Amniotic epithelial cell (primary cell): ENCODE results near the gene MTCL1.

ENCODE experiments used
- DNase-seq: peaks from one replicate; pipeline ENCODE4 v3.0.0-alpha.2; 2010; ENCODE audit warnings: low read depth

MTCL1 gene

DNA sequence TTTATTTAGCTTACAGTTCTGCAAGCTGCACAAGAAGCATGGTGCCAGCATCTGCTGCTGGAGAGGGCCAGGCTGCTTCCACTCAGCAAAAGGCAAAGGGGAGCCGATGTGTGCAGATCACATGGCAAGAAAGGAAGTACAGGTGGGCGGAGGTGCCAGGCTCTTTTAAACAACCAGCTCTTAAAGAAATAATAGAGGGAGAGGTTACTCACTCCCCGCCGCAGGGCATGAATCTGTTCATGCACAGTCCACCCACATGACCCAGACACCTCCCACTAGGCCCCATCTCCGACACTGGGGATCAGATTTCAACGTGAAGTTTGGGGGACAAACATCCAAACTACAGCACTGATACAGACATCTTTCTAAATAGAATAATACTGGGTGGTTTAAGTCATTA, 105.8 kb downstream of the MTCL1 start:
- no peak for DNase-seq

DNA sequence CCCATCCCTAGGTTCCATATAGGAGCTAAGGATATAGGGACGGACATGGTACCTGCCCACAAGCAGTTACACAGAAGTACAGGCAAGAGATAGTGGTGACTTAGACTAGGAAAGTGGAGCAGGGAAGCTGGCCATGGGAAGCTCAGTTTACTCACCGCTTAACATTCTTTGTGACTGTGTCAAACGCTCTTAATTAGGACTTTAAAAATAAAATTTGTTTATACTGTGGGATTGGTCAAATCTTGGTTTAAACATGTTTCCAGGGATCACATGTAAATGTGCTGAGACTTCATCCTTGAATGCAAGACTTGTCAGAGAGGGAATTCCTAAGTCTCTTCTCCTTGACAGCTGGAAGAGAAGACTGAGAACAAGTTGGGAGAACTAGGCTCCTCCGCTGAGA, 107.3 kb downstream of the MTCL1 start:
- peak; percentile 12 for DNase-seq

DNA sequence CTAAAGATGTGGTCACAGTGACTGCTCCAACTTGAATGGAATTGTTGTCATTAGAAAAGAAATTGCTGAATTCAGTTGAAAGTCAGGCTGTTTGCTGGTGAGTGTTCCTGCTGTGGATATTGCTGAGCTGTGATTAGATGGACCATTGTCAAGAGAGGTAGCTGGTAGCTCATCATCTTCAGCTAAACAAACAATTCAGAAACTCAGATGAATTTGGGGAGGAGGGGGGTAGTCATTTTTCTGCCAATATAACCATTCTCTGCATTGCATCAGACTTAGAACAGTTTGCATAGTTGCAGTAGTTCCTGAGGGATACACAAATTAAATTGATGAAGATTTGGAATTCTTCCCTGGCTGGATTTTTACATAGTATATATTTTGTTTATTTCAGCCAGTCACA, 108.3 kb downstream of the MTCL1 start:
- no peak for DNase-seq

DNA sequence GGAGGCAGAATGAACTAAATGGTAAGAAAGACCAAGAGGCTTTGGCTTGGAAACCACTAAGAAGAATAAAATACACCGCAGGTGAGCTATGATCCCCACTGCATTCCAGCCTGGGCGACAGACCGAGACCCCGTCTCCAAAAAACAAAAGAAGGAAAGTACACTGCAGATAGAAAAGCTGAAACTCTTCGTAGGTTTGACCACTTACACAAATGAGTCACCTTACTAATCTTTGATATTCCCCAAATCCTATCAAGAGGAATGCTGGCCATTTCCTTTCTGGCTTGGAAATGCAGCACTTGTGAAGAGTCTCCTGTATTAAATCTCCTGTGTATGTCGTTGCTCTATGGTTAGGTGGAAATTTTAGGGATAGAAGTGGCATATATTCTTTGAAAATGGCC, 108.8 kb downstream of the MTCL1 start:
- DNase-seq, result peak; percentile 49

DNA sequence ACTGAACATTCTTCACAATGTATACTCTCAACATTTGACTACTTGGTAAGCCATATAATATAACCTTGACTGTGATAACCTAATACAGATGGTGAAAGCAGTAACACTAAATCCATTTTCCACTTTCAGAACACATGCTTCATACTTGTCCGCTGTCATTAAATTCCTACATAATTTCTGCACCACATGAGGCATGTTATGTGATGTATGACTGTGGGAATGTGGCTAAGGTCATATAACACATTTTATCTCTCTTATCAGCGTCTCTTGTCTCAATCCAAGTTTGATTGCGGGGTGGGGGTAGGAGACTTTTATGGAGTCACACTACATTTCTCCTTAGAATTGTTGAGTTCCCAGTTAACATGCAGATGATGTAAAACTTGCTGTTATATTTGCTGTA, 110.9 kb downstream of the MTCL1 start:
- DNase-seq, result peak; percentile 81

DNA sequence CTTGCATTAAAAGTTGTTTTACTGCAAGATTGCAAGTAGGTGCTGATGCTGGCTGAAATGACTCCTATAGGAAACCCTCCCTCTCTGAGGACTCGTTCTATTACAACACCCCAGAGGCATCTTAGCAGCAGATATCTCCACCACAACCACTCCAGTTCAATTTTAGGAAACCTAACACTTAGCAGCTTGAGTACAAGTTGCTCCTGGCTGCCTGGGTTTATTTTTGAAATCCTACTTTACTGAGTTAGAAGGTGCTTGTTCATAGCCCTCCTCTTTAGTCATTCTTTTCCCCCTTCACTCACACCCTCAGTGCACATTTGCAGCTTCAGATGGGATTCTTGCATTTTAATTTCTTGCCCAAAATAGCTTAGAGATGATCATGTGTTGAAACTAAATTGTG, 111.5 kb downstream of the MTCL1 start:
- peak; percentile 91 for DNase-seq

DNA sequence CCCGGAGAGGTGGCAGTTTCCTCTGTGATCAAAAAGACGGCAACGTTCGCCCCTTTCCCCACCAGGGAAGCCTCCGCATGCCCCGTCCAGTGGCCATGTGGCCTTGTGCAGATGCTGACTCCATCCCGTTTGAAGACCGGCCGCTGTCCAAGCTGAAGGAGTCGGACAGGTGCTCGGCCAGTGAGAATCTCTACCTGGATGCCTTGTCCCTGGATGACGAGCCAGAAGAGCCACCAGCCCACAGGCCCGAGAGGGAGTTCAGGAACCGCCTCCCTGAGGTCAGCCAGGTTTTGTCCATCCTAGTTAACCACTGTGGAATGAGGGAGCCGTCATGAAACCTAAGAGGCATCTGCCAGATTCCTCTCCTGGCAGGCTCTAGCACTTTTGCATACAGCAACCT, 113.6 kb downstream of the MTCL1 start:
- DNase-seq, result no peak

DNA sequence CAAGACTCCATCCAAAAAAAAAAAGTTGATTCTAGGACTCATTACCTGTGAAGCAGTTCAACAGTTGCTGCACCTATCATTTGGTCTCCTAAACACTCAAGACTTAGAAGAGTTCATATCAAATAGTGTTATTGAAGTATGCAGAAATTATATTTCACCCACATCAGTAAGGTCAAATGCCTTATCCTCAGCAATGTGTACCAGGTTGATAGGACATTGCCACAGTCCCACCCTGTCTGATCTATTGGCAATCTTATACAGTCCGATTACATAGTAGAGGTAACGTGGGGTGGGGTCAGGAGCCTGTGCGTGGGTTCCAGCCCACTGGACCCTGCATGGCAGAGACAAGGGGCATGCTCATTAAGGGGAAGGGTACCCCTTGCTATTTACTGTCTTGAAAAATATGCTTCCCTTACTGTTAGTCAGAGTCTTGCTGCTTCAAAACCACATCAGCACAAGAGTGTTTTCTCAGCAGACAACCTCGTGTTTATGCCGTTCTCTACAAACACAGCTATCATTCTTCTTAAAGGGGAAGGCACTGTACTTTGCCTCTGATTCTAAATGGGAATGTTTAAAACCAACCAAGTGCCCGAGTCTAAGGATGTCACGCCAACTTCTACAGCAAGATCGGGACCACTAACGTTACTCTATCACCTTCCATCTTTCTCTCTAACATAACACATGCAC, 115.2 kb downstream of the MTCL1 start:
- DNase-seq, result peak; percentile 34

DNA sequence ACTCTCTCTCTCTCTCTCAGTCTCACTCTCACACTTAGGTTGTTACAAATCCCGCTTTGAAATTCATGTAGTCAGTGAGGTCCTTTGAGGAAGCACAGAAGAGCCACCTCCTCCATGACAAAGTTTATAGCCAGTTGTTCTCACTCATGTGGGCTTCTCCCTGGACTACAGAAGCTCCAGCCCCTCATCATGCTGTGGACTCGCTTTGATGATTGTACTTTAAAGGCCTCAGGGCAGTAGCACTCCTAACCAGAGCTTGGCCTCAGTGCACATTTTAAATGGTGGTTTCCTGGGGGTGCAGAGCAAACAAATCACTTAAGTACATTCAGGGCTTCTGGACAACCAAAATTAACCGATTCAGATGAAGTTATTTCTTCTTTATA, 115.7 kb downstream of the MTCL1 start:
- no peak for DNase-seq

DNA sequence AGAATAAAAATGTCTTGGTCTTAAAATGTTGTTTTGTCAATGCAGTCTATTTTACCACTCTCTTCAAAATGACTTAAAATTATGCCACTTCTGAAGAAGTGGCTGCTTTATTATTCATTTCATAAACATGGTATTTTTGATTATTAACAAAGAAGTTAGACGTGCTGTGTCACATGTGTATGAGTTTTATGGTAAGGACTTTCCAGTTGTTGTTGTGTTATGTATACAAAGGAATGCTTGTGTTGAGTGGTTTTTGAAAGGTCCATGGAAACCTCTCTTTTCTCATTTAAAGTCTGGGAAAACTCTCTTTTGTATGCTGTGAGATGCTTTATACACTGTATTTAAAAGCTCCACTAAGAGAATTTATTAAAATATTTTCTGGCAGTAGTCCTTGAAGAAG, 116.2 kb downstream of the MTCL1 start:
- no peak for DNase-seq

DNA sequence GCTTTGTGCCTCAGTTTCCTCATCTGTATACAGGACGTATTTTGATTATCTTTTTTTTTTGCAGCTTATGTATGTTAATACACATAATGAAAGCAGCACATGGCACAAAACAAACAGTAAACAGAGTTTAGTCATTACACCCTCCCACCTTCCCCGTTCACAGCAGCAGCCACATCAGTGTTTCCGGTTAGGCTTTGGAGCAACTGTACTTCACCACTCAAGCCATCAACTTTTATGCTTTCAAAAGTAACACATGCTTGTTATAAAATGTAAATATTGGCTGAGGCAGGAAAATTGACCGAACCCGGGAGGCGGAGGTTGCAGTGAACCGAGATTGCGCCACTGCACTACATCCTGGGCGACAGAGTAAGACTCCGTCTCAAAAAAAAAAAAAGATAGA, 117.3 kb downstream of the MTCL1 start:
- DNase-seq, result no peak

DNA sequence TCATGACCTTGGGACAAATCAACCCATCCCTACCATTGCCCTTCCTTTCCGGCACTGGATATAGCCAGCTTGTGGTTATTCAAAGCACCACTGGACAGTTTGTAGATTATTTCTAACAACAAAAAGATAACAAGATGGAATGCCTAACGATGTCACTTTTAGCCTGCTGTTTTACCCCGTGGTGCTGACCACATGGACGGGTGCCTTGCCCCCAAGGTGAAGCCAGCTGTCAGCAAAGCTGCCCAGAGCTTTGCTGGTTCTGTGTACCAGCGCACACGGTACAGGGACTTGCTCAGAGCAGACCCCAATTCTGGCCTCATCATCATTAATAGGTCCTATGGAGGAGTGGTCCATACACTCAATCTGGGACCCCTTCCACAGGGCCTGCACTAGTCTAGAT, 118.2 kb downstream of the MTCL1 start:
- no peak for DNase-seq

DNA sequence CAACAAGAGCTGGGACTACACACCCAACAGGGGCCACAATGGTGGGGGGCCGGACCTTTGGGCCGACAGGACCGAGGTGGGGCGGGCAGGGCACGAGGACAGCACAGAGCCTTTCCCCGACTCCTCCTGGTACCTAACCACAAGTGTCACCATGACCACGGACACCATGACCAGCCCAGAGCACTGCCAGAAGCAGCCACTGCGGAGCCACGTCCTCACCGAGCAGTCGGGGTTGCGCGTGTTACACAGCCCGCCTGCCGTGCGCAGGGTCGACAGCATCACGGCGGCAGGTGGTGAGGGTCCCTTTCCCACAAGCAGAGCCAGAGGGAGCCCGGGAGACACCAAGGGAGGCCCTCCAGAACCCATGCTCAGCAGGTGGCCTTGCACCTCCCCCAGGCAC, 119.5 kb downstream of the MTCL1 start:
- DNase-seq, result no peak

DNA sequence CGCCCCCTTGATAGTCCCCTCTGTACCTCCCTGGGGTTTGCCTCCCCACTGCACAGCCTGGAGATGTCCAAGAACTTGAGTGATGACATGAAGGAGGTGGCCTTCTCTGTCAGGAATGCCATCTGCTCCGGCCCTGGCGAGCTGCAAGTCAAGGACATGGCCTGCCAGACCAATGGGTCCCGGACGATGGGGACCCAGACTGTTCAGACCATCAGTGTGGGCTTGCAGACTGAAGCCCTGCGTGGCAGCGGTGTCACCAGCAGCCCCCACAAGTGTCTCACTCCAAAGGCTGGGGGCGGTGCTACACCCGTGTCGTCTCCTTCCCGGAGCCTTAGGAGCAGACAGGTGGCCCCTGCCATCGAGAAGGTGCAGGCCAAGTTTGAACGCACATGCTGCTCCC, 119.9 kb downstream of the MTCL1 start:
- DNase-seq, result no peak

DNA sequence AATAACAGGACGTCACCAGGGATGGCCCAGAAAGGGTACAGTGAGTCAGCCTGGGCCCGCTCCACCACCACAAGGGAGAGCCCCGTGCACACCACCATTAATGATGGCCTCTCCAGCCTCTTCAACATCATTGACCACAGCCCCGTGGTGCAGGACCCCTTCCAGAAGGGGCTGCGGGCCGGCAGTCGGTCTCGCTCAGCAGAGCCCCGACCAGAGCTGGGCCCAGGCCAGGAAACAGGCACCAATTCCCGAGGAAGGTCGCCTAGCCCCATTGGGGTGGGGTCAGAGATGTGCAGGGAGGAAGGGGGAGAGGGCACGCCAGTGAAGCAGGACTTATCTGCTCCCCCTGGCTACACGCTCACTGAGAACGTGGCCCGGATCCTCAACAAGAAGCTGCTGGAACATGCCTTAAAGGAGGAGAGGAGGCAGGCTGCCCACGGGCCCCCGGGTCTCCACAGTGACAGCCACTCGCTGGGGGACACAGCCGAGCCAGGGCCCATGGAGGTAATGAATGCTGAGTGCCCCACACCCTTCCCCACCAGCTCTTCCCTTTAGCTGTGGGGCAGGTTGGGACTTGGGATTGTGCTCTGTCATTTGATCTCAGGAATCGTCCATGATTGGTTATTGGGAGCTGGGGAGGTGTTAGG, 120.5 kb downstream of the MTCL1 start:
- DNase-seq, result no peak

DNA sequence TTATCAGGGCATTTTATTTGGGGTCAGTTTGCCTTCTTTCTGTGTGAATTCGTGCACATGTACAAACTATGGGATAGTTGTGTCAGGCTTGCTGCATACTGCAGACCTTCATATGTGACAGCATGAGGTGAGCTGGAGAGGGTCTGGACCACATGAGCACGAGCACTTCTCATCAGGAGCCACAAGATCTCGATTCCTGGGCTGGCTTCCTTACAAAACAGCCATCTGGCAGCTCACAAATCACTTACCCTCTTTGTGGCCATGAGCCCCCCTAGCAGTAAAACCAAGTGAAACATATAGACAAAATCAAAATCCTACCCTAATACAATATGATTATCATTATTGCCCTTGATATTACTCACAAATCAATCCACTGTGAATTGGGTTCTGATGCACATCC, 121.2 kb downstream of the MTCL1 start:
- DNase-seq, result no peak

DNA sequence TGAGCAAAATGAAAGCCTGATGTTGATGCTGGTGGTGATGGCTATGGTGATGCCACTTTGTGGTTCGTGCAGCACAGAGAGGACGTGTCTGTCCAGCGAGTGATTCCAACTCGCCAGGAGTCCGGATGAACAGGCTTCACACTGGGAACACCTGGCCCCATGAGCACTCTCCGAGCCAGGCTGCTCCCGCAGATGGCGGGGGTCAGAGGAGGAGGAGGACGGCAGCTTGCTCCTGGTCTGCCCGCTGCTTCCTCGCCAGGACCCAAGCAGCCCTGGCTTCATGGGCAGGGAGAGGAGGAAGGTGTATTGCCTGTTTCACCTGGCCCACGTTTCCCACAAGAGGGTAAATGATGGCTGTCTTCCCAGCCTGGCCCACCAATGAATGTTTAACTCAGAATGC, 121.6 kb downstream of the MTCL1 start:
- DNase-seq, result no peak

DNA sequence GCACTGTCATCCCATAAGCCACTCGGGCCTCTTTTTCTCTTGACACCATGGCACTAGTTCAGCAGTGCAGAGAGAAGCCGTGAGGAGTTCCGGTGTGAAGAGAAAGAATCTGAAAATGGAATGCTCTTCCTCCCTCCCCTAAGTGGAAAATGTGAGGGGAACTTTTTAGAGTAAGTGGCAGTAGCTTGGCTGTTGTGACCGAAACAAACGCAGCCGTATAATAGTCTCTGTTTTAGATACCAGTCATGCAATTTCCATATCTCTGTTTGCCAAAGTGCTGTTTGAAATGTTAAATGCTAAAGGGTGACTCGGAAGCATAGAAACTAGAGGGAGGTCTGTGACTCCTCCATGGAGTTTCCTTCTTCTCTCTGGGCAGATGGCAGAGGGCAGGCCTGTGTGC, 122.9 kb downstream of the MTCL1 start:
- DNase-seq, result no peak

DNA sequence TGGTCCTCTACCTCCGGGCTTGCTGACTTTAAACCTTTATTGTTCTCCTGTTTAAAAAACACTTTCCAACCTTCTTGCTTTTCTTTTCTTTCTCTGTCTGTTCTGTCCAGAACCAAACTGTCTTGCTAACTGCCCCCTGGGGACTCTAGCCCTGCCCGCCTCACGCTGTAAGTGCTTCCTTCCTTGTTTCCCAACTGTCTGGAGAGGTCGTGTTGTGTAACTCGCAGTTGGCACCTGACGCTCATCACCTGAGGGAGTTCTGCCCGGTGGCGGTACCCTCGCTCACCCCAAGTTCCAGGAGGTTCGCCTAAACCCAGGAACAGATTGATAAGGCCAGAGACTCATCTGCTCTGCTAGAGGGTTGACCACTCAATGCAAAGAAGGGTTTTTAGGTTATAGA, 123.4 kb downstream of the MTCL1 start:
- no peak for DNase-seq

DNA sequence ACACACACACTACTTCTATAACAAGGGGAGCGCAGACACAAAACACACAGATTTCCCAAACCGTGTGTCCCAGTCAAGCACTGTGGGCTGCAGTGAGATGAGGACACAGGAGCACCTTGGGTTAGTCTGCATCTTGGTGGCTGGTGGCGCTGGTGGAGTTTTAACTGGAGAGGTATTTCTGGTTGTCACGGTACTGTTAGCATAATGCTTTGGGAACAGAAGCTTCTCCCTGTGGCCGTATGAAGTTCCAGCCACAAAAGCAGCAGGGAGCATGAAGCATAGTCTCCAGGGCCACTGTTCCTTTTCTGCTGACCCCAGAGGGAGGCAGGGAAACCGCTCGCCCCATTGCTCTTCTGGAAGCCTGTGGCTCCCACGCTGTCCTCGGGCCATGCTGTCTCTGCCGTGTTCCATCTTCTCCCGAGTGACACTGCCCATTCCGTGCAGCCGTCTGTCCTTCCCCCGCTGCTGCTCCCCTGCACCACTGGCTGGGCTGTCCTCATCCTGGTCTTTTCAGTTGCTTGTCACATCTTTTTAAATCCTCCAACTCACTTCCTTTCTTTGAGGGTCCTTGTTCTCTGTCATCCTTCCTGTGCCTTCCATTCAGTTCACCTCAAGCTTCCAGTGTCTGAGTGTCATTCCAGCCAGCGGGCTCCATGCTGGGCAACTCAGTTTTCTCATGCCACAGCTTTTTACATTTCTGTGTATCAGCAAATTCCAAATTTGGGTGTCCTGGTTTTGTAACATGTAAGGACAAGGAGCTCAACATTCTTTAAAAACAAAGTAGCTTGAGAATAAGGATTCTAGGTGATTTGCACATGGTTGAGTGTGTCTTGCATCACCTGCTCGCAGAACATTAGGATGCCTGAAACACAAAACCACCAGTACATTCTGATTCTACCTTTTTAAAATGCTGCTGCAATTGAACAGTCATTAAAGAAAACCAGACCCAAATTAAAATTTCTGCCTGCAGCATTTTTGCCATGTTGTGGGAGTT, 125.0 kb downstream of the MTCL1 start:
- no peak for DNase-seq

DNA sequence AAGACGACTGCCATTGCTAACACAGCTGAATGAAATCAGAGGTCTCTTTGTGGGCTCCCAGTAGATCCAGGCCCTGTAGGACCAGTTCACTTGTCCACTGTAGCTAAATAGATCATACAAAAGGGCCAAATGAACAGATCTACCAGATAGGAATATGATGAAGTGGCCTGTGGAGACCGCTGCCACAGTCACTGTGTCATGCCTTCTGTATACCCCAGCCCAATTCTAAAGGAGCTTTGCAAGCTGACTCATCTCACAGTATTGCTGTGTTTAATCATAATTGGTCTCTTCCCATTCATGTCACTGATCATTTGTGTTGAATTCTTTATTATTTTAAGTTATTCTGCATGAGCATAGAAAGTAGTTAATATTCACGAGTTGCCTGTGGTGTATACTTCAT, 125.8 kb downstream of the MTCL1 start:
- no peak for DNase-seq

DNA sequence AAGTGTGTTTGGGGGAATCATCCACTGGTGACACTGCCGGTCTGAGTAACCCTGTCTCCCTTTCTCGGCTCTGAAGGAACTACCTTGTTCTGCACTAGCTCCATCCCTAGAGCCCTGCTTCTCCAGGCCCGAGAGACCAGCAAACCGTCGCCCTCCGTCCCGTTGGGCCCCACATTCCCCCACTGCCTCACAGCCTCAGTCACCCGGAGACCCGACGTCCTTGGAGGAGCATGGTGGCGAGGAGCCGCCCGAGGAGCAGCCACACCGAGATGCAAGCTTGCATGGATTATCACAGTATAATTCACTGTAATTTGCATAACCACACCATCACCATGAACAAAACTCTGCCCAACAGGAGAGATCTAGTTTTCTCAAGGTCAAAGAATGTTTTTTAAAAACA, 126.2 kb downstream of the MTCL1 start:
- no peak for DNase-seq

DNA sequence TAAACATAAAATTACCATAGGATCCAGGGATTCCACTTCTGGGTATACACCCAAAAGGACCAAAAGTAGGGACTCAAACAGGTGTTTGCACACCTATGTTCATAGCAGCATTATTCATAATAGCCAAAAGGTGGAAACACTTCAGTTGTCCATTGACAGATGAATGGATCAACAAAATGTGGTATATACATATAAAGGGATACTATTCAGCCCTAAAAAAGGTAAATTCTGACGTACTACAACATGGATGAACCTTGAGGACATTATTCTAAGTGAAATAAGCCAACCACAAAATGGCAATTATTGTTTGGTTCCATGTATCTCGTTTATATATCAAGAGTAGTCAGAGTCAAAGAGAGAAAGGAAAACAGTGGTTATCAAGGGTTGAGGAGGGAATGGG, 128.1 kb downstream of the MTCL1 start:
- no peak for DNase-seq
